Prostate gland (tissue), 2 donors: ENCODE data around the gene TGFBR3. TPM values are rescaled to one million over a fixed set of nuclear protein-coding genes. Genes with fewer than 3 reads are reported as not detected.

Source experiments
- DNase-seq: peaks from one replicate; pipeline ENCODE4 v3.0.0-alpha.2; 2019; ENCODE audit warnings: low spot score
- H3K27ac ChIP-seq, 2 donors: fragments of 200-600 bp; sonication (generic); 2 replicates each; pipeline ENCODE4 v1.5.1; 2017 to 2019
- H3K27me3 ChIP-seq: fragments of 200-600 bp; sonication (generic); replicated peaks from 2 replicates; pipeline ENCODE4 v1.5.1; 2019; ENCODE audit not compliant: insufficient read depth
- H3K36me3 ChIP-seq, 2 donors: fragments of 200-600 bp; sonication (generic); 1 replicate in 1 of 2; 2 replicates in 1 of 2; pipeline versions ENCODE4 v1.5.1 to v1.8.1; 2017 to 2019
- H3K4me1 ChIP-seq: fragments of 200-600 bp; sonication (generic); replicated peaks from 2 replicates; pipeline ENCODE4 v1.5.1; 2019
- H3K4me3 ChIP-seq, 2 donors: fragments of 200-600 bp; sonication (generic); 2 replicates each; pipeline ENCODE4 v1.5.1; 2017 to 2019
- H3K9me3 ChIP-seq: fragments of 200-600 bp; sonication (generic); 2 replicates; pipeline ENCODE4 v1.5.1; 2017
- CTCF ChIP-seq, 4 experiments: fragments of 200-600 bp in 2 of 4; fragments of 450-650 bp in 2 of 4; sonication (generic) in 2 of 4; IDR thresholded peaks; 1 replicate in 3 of 4; 2 replicates in 1 of 4; pipeline ENCODE4 v1.5.1; 2016 to 2019; ENCODE audit warnings: antibody characterized with exemption in 4 of 4, mild to moderate bottlenecking in 2 of 4, moderate library complexity in 2 of 4
- POLR2A ChIP-seq: fragments of 450-650 bp; IDR thresholded peaks from one replicate; pipeline ENCODE4 v1.6.1; 2016; ENCODE audit warnings: antibody characterized with exemption, mild to moderate bottlenecking
- POLR2AphosphoS5 ChIP-seq: sonication (generic); formaldehyde crosslinking; IDR thresholded peaks from one replicate; pipeline ENCODE4 v1.6.1; 2017; ENCODE audit warnings: antibody characterized with exemption
- intact Hi-C: fragments of 100-400 bp; cut with DNase I; formaldehyde crosslinking; loops from one replicate; pipeline ENCODE4 v1.14.2; 2022
- small RNA-seq, 2 donors: library from RNA; depleted of rRNA; stranded (forward); fragments of <200 nt; gene quantifications; one replicate each; pipeline ENCODE3, GENCODE V24; 2016
- total RNA-seq, 2 donors: library from RNA; depleted of rRNA; stranded (reverse); fragments of >200 nt; gene quantifications; one replicate each; pipeline ENCODE4 v1.1.0, GENCODE V29; 2016

Gene TGFBR3
- total RNA-seq, 2 donors from 2014 or later, result 26.4 to 51.7 TPM

DNA sequence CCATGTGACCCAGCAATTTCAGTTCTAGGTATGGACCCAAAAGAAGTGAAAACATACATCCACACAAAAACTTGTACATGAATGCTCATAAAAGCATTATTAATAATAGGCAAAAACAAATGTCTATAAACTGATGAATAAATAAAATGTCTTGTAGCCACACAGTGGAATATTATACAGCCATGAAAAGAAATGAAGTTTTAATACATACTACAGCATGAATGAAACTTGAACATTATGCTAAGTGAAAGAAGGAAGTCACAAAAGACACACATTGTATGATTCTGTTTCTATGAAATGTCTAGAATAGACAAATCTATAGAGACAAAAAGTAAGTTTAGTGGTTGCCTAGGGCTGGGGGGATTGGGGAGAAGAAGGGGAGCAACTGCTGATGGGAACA lies 255.1 kb downstream of the TGFBR3 start:
- DNase-seq, result no peak
- intact Hi-C loops, result no loop called here
- Histone ChIP-seq H3K36me3 (no peaks in the 10 kb centered on the region), H3K9me3 (no peaks in the 10 kb centered on the region), H3K27ac (no peak overlapping the region), H3K4me3 (no peak overlapping the region), H3K4me1 (no peaks in the 10 kb centered on the region), H3K27me3 (no peaks in the 10 kb centered on the region)
- TF ChIP-seq POLR2AphosphoS5 (no peak), POLR2A (no peak), CTCF (IDR thresholded peaks at IDR 0.05) (no peak)

Small RNA genes lying within 50 kb of the gene (small RNA-seq; reads per million reads assigned to genes)
- 0 reads per million in 2 donors for gene RN7SL653P

Other genes starting within 250 kb of the TGFBR3 start
- 10 to 100 TPM in 1 of 2 donors, not detected in 1; 16.2 TPM for gene BRDT, start 63.2 kb upstream of the TGFBR3 start, total RNA-seq
- 1 to 10 TPM in 1 of 2 donors, not detected in 1; 1.0 TPM for gene EPHX4, start 143.8 kb upstream of the TGFBR3 start, total RNA-seq
- gene SETSIP, start 189.3 kb upstream of the TGFBR3 start, total RNA-seq, result not detected
- gene BTBD8, start 194.2 kb upstream of the TGFBR3 start, total RNA-seq, result 10 to 100 TPM in 1 of 2 donors, 1 to 10 TPM in 1; 6.3 to 15.7 TPM